GM12864 (cell line): ENCODE measurements around the gene FUOM.
"Not testable (repeated sequence)": the region's sequence is repeated elsewhere in the genome, so short reads cannot be mapped to it uniquely, and the experiment has no call there.

Experiments used
- DNase-seq: peaks from one replicate; pipeline ENCODE4 v3.0.0-alpha.2; 2011; ENCODE audit warnings: low read depth
- H3K4me3 ChIP-seq: 2 replicates; pipeline ENCODE4 v1.5.1; 2011; ENCODE audit warnings: mild to moderate bottlenecking, low read depth, low read length, control low read depth
- TF ChIP-seq, protein P1 (sequence below): IDR thresholded peaks from 2 replicates; pipeline ENCODE4 v1.5.1; 2011; ENCODE audit warnings: low read depth, mild to moderate bottlenecking, moderate library complexity, low read length, control low read depth, inconsistent platforms; ENCODE audit errors: missing control alignments

FUOM gene

DNA sequence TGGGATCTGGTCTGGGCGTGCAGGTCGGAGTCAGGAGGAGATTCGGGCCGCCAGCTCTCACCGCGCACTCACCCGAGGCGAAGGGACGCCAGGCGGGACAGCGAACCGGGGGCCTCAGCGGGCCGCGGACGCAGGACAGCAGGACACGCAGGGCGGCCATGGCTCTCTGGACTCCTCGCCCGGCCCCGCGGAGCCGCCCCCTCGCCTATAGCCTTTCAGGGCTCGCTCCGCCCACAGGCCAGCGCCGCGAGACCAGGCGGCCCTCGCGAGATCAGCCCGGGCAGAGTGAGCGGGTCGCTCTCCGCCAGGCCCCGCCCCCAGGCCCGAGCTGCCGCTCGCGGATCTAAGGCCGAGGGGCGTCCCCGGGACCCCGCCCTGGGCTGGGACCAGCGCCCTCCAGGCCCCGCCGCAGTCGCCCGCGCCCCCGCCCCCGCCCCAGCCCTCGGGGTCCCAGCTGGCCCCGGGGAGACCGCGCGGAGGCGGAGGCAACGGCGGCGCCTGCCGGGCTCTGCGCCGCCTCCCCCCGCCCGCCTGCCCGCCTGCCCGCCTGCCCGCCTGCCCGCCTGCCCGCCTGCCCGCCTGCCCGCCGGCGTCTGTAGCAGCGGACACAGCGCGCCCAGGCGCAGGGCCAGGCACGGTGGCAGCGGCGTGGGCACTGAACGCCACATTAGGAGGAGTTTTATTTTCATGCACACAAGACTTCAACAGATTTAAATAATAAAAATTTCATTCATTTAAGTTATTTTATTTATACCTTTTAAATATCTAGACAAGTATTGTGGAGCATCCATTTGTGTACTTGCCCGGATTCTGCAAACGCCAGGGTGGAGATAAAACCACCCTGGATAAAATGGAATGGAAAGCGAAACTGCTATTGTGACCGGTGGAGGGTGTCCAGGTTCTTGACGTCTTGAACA, 15.6 kb upstream of the FUOM start, which contains the start of gene ECHS1:
TSS of gene ECHS1 (minus strand) at position 181 of the 917 bp plus-strand sequence. CDS start at position 160, 21 bp downstream.
- no peak for DNase-seq
- H3K4me3 ChIP-seq: peak within 1 kb of the TSS; percentile 90
- TF ChIP-seq, protein P1, sequence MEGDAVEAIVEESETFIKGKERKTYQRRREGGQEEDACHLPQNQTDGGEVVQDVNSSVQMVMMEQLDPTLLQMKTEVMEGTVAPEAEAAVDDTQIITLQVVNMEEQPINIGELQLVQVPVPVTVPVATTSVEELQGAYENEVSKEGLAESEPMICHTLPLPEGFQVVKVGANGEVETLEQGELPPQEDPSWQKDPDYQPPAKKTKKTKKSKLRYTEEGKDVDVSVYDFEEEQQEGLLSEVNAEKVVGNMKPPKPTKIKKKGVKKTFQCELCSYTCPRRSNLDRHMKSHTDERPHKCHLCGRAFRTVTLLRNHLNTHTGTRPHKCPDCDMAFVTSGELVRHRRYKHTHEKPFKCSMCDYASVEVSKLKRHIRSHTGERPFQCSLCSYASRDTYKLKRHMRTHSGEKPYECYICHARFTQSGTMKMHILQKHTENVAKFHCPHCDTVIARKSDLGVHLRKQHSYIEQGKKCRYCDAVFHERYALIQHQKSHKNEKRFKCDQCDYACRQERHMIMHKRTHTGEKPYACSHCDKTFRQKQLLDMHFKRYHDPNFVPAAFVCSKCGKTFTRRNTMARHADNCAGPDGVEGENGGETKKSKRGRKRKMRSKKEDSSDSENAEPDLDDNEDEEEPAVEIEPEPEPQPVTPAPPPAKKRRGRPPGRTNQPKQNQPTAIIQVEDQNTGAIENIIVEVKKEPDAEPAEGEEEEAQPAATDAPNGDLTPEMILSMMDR: no peak

DNA sequence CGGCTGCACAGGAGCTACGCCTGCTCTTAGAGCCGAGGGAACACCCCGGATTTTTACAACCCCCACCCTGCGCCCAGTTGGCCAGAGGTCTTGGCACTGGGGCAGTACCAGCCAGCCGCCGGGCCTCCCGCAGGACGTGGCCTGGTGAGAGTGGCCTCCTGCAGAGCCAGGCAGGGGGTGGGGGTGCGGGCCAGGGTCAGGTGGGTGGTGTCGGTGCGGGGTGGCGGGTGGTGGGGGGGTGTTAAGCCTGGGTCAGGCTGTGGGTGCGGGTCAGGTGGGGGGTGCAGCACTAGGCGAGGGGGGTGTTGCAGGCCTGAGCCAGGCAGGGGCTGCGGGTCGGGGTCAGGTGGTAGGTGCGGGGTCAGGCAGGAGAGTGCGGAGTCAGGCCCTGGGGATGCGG, 14.7 kb upstream of the FUOM start:
- DNase-seq: no peak
- H3K4me3 ChIP-seq: peak overlapping the region; percentile 90
- TF ChIP-seq, protein P1: no peak

DNA sequence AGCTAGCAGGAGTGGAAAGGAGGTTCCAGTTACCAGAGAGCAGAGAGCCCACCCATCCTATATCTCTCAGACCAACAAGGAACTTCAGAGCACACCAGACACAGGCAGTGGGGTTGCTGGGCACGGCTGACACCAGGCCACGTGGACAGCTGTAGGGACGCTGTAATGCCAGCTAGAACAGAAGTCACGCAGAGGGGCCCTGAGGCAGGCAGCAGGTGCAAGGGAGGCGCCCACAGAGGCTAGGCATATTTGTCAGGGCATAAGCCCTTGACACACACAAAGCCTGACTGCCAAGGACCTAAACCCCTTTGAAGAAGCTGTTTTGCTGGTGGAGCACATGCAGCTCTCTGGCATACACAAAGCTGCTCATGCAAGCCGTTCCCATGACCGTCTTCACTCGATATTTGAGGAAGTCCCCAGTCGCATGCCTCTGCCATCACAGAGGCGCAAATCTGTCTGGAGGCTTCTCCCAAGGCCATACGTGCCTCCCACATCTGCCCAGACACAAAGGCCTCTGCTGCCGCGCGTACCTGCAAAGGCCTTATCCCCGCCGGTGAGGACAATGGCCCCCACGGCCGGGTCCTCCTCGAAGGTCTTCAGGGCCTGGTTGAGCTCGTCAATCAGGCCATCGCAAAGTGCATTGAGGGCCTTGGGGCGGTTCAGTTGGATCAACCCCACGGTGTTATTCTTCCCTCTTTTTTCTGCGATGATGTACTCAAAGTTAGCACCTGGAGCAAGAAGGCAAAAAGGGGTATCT, 12.4 kb upstream of the FUOM start:
- no peak for DNase-seq
- TF ChIP-seq, protein P1: no peak
- no peak overlapping the region for H3K4me3 ChIP-seq

DNA sequence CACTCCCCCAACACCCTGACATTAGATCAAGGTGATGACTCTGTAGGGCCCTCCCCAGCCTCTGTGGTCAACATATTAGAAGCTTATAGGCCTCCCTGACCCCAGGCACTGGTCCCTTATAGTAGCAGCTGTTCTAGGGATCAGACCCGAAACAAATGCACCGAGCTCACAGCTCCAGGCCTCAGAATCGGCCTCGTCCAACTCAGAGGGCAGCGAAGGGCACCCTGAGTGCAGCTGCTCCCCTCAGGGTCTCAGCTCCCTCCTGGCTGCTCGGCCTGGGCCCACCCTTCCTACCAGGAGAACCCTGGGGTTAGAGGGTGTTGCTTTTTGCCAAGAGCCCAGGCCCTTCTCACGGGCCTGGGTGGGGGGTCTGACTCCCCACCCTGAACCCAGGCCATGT, 10.3 kb upstream of the FUOM start:
- TF ChIP-seq, protein P1: no peak
- no peak overlapping the region for H3K4me3 ChIP-seq

DNA sequence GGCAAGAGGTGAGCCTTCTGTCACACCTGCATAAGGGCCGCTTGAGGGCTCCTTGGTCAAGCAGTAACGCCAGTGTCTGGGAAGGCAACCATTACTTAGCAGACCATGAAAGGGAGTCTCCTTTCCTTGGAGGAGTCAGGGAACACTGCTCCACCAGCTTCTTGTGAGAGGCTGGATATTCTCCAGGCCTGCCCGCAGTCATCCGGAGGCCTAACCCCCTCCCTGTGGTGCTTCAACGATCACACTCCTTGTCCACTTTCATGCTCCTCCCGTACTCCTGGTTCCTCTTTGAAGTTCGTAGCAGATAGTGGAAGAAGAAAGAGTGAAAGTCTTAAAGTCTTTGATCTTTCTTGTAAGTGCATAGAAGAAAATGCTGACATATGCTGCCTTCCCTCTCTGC, 9.6 kb upstream of the FUOM start:
- H3K4me3 ChIP-seq, DNase-seq: not testable (repeated sequence)

More for the DNA sequence above, 10.3 kb upstream of the FUOM start:
- no peak for DNase-seq

DNA sequence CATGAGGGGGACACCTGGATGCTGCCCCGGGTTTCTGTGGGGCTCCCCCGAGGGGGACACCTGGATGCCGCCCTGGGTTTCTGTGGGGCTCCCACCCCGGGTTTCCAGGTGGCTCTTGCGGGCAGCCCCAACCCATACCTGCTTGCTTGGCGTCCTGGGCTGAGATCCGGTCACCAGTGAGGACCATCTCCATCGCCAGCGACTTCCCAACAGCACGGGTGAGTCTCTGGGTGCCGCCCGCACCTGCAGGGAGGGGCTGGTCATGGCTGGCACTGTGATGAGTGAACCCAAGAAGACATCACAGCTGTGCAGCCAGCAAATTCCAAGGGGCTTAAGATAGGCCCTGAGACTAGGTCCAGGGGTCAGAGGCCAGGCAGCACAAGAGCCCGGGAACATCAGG, 8.9 kb upstream of the FUOM start:
- no peak overlapping the region for H3K4me3 ChIP-seq
- no peak for DNase-seq
- TF ChIP-seq, protein P1: no peak

DNA sequence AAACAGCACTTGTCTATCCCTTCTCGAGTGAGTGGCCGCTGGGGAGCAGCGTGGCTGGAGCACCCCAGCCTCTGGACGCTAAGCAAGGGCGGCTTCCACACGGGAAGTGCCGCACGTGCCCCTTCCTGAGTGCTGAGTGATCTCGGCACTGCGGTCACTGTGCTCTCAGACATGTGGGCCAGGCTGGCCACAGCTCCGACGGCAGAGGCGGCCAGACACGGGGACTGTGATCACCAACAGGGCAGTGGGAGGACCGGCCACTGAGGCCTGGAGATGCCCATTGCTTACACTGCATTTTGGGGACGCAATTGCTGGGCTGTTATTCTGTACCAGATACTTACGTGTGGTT, 8.3 kb upstream of the FUOM start:
- no peak overlapping the region for H3K4me3 ChIP-seq
- TF ChIP-seq, protein P1: no peak
- no peak for DNase-seq
